Suprapubic skin (tissue), 4 donors: ENCODE results near the gene CNN2. TPM values are rescaled to one million over a fixed set of nuclear protein-coding genes. Genes with fewer than 3 reads are reported as not detected.

Experiments
- DNase-seq, 2 donors: peaks; one replicate each; pipeline ENCODE4 v3.0.0-alpha.2; 2019; ENCODE audit warnings: low spot score in 2 of 2
- H3K27ac ChIP-seq: fragments of 200-600 bp; sonication (generic); one replicate; pipeline ENCODE4 v1.5.1; 2019
- H3K27me3 ChIP-seq: fragments of 200-600 bp; sonication (generic); one replicate; pipeline ENCODE4 v1.5.1; 2019
- H3K36me3 ChIP-seq: fragments of 200-600 bp; sonication (generic); one replicate; pipeline ENCODE4 v1.5.1; 2019
- H3K4me1 ChIP-seq: fragments of 200-600 bp; sonication (generic); one replicate; pipeline ENCODE4 v1.5.1; 2019
- H3K4me3 ChIP-seq: fragments of 200-600 bp; sonication (generic); one replicate; pipeline ENCODE4 v1.5.1; 2019; ENCODE audit warnings: mild to moderate bottlenecking
- H3K9me3 ChIP-seq: fragments of 200-600 bp; sonication (generic); one replicate; pipeline ENCODE4 v1.5.1; 2019
- CTCF ChIP-seq, 2 donors: fragments of 200-600 bp in 1 of 2; fragments of 450-650 bp in 1 of 2; sonication (generic) in 1 of 2; IDR thresholded peaks; one replicate each; pipeline ENCODE4 v1.5.1; 2016 to 2019; ENCODE audit warnings: antibody characterized with exemption in 2 of 2, mild to moderate bottlenecking in 1 of 2, moderate library complexity in 1 of 2
- EP300 ChIP-seq: sonication (generic); formaldehyde crosslinking; IDR thresholded peaks from one replicate; pipeline ENCODE4 v1.6.1; 2017; ENCODE audit warnings: antibody characterized with exemption
- POLR2A ChIP-seq, 2 donors: fragments of 450-650 bp; IDR thresholded peaks; one replicate each; pipeline ENCODE4 v1.6.1; 2017; ENCODE audit warnings: antibody characterized with exemption in 2 of 2, mild to moderate bottlenecking in 2 of 2, moderate library complexity in 2 of 2
- POLR2AphosphoS5 ChIP-seq, 3 donors: sonication (generic); formaldehyde crosslinking; IDR thresholded peaks; one replicate each; pipeline ENCODE4 v1.6.1; 2017; ENCODE audit warnings: antibody characterized with exemption in 3 of 3
- WGBS: methylation state at CpG from one replicate; pipeline ENCODE4 v1.1.5; 2018; 5-methylcytosine and 5-hydroxymethylcytosine counted together
- total RNA-seq, 4 donors: library from RNA; depleted of rRNA; stranded (reverse); fragments of >200 nt; gene quantifications; one replicate each; pipeline ENCODE4 v1.1.0, GENCODE V29; 2016

Gene CNN2
- total RNA-seq, 4 donors from 2014 or later: 44.0 to 75.1 (median 68.4) TPM

GRCh38 chr19:1039646-1040475 lies 13.5 kb downstream of the CNN2 start, which contains the start of gene ABCA7:
TSS of gene ABCA7 (plus strand) at chr19:1040107. CDS start at chr19:1041362, 1,255 bp downstream.
- Histone ChIP-seq H3K27me3 (no peaks in the 10 kb centered on the region), H3K4me3 (peak within 1 kb of the TSS; percentile 54), H3K27ac (no peak within 1 kb of the TSS), H3K36me3 (peaks cover 23% of the 10 kb centered on the region), H3K4me1 (peaks cover 60% of the 10 kb centered on the region), H3K9me3 (no peaks in the 10 kb centered on the region)
- peak; percentile 97 to 98 for DNase-seq
- TF ChIP-seq POLR2A (IDR thresholded peaks at IDR 0.05): no peak
- TF ChIP-seq POLR2AphosphoS5 (IDR thresholded peaks at IDR 0.05): peak in 1 of 3 donors; percentile 88
- TF ChIP-seq EP300: no peak
- TF ChIP-seq CTCF (IDR thresholded peaks at IDR 0.05): no peak
- 4% methylated on average over 26 of the region's 56 CpGs for WGBS

DNA sequence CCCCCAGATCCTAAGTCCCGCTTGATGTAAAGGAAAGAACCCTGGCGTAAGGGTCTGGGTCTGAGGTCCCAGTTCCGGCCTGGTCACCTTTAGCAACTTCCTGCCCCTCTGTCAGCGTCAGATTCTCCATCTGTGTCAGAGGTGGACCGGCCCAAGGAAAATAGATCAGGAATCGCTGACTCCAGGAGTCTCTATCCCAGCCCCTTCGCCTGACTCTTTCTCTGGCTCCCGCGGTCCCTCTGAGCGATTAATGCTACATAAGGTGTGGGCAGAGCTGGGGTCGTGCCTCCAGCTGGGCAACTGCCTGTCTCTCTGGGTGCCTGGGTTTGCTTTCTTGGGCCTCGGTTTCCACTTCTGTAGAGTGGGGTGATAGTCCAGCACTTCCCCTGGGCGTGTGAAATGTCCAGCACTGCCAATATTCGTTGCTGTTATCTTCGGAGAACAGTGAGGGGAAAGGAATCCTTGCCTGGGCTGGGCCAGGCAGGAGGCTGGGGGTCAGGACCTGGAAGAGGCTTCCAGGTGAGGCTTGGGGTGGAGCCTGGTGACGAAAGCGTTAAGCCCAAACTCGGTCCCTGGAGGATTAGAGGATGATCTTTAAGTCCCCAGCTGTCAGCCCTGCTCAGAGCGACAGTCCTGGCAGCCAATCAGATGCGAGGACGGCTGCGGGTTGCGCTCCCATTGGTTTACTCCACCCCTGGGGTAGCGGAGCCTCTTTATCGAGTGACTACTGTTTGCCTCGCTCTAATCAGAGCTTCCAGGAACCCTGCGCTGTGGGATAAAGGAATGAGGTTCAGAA lies 14.3 kb downstream of the CNN2 start:
- no peaks in the 10 kb centered on the region for H3K9me3 ChIP-seq
- peaks cover 19% of the 10 kb centered on the region for H3K36me3 ChIP-seq
- TF ChIP-seq POLR2AphosphoS5 (IDR thresholded peaks at IDR 0.05) (peak in 1 of 3 donors; percentile 37), POLR2A (IDR thresholded peaks at IDR 0.05) (no peak), CTCF (IDR thresholded peaks at IDR 0.05) (no peak), EP300 (no peak)
- peak; percentile 91 to 95 for DNase-seq
- H3K4me3 ChIP-seq: peak overlapping the region; percentile 54
- no peaks in the 10 kb centered on the region for H3K27me3 ChIP-seq
- peaks cover 60% of the 10 kb centered on the region for H3K4me1 ChIP-seq
- 2% methylated on average over 22 of the region's 27 CpGs for WGBS
- H3K27ac ChIP-seq: peak overlapping the region; percentile 69

GRCh38 chr19:1041272-1041834 lies 14.9 kb downstream of the CNN2 start:
- Histone ChIP-seq H3K36me3 (peaks cover 13% of the 10 kb centered on the region), H3K27ac (peak overlapping the region; percentile 69), H3K9me3 (no peaks in the 10 kb centered on the region), H3K27me3 (no peaks in the 10 kb centered on the region), H3K4me1 (peaks cover 60% of the 10 kb centered on the region), H3K4me3 (peak overlapping the region; percentile 54)
- WGBS: 8% methylated on average over 11 of the region's 26 CpGs
- TF ChIP-seq CTCF (IDR thresholded peaks at IDR 0.05) (no peak), POLR2A (IDR thresholded peaks at IDR 0.05) (no peak), EP300 (no peak), POLR2AphosphoS5 (IDR thresholded peaks at IDR 0.05) (no peak)
- DNase-seq: no peak

DNA sequence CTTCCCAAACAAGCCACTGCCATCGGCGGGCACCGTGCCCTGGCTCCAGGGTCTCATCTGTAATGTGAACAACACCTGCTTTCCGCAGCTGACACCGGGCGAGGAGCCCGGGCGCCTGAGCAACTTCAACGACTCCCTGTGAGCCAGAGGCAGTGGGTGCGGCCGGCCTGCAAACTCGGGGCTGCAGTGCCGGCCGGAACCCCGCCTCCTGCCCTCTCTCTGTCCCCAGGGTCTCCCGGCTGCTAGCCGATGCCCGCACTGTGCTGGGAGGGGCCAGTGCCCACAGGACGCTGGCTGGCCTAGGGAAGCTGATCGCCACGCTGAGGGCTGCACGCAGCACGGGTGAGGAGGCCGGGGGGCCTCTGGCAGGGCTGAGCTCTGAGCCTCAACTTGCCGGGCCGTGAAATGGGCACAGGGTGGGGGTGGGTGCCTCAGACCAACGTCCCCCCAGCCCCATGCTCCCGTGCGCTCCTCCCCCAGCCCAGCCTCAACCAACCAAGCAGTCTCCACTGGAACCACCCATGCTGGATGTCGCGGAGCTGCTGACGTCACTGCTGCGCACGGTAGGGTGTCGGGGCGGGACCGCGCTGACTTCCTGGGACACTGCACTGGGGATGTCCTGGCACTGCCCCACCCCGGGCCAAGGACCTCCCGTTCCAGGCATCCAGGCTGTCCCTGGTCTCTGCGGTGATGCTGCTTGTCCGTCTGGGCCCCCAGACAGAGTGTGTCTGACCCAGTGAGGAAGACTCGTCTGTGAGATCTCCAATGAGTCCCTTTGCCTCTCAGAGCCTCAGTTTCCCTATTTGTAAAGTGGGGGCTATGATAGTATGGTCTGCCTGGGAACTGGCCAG lies 15.7 kb downstream of the CNN2 start:
- Histone ChIP-seq H3K4me3 (peak overlapping the region; percentile 54), H3K4me1 (peaks cover 60% of the 10 kb centered on the region)

More for the DNA sequence above, 15.7 kb downstream of the CNN2 start:
- no peak for TF ChIP-seq EP300
- TF ChIP-seq POLR2AphosphoS5 (IDR thresholded peaks at IDR 0.05): no peak
- TF ChIP-seq CTCF (IDR thresholded peaks at IDR 0.05): no peak
- no peak for TF ChIP-seq POLR2A (IDR thresholded peaks at IDR 0.05)
- Histone ChIP-seq H3K9me3 (no peaks in the 10 kb centered on the region), H3K27me3 (no peaks in the 10 kb centered on the region), H3K36me3 (peaks cover 14% of the 10 kb centered on the region), H3K27ac (peak overlapping the region; percentile 69)
- DNase-seq: peak in 1 of 2 donors; percentile 87
- WGBS: no CpG with 5 or more reads among the region's 43 CpGs
